Left kidney (tissue), 2 donors: Measurements from ENCODE around the gene CDH4. TPM values are rescaled to one million over a fixed set of nuclear protein-coding genes. Genes with fewer than 3 reads are reported as not detected.
A peak's percentile ranks its signal among the peaks of the same experiment; 100 is the strongest.

Experiments
- DNase-seq: peaks from one replicate; pipeline ENCODE4 v3.0.0-alpha.2; 2013
- polyA plus RNA-seq: library from polyadenylated mRNA; unstranded; fragments of 120-200 nt; gene quantifications from one replicate; pipeline ENCODE4 v1.2.1, GENCODE V29; 2013; ENCODE audit not compliant: insufficient read length

The CDH4 gene
- polyA plus RNA-seq, 1 donor = 7.3 TPM

GRCh38 chr20:61356196-61356595 lies 104.1 kb downstream of the CDH4 start:
- DNase-seq = no peak

- no peak for DNase-seq
Measured at GRCh38 chr20:61357119-61357518, 105.1 kb downstream of the CDH4 start.

- DNase-seq = no peak
Measured at GRCh38 chr20:61359254-61359653, 107.2 kb downstream of the CDH4 start.

GRCh38 chr20:61360296-61360695 lies 108.2 kb downstream of the CDH4 start:
- no peak for DNase-seq

GRCh38 chr20:61360940-61361339 lies 108.9 kb downstream of the CDH4 start:
- no peak for DNase-seq

GRCh38 chr20:61361501-61361900 lies 109.4 kb downstream of the CDH4 start:
- DNase-seq = no peak

- no peak for DNase-seq
Measured at GRCh38 chr20:61364147-61364546, 112.1 kb downstream of the CDH4 start.

- DNase-seq = no peak
Measured at GRCh38 chr20:61366914-61367313, 114.9 kb downstream of the CDH4 start.

GRCh38 chr20:61369731-61370520 lies 117.9 kb downstream of the CDH4 start:
- DNase-seq = no peak

GRCh38 chr20:61370841-61371303 lies 118.8 kb downstream of the CDH4 start:
- DNase-seq = peak; percentile 20

GRCh38 chr20:61371501-61372136 lies 119.6 kb downstream of the CDH4 start:
- no peak for DNase-seq

GRCh38 chr20:61372137-61373054 lies 120.3 kb downstream of the CDH4 start:
- DNase-seq = no peak

GRCh38 chr20:61373055-61373399 lies 121.0 kb downstream of the CDH4 start:
- no peak for DNase-seq

- no peak for DNase-seq
Measured at GRCh38 chr20:61373956-61374545, 122.0 kb downstream of the CDH4 start.

- no peak for DNase-seq
Measured at GRCh38 chr20:61376541-61377240, 124.6 kb downstream of the CDH4 start.

GRCh38 chr20:61378694-61379355 lies 126.8 kb downstream of the CDH4 start:
- DNase-seq = no peak

- DNase-seq = no peak
Measured at GRCh38 chr20:61379898-61380544, 128.0 kb downstream of the CDH4 start.

GRCh38 chr20:61380545-61380915 lies 128.5 kb downstream of the CDH4 start:
- no peak for DNase-seq

GRCh38 chr20:61382194-61382593 lies 130.1 kb downstream of the CDH4 start:
- DNase-seq = no peak

GRCh38 chr20:61385296-61385695 lies 133.2 kb downstream of the CDH4 start:
- no peak for DNase-seq

GRCh38 chr20:61385731-61386130 lies 133.7 kb downstream of the CDH4 start:
- no peak for DNase-seq
